ENCODE results near the gene CCDC51. TPM values are rescaled to one million over a fixed set of nuclear protein-coding genes. Genes with fewer than 3 reads are reported as not detected.

Gene CCDC51
- total RNA-seq, 1 donor from 2014 or later: 24.4 TPM

- no peak overlapping the region for H3K27ac Mint-ChIP-seq
- peaks cover 10% of the 10 kb centered on the region for H3K27me3 Mint-ChIP-seq
- H3K4me1 Mint-ChIP-seq: peaks cover 2% of the 10 kb centered on the region
- no peak overlapping the region for H3K4me3 Mint-ChIP-seq
- H3K36me3 Mint-ChIP-seq (ENCODE audit: low read depth): no peaks in the 10 kb centered on the region
- DNase-seq: no peak
- H3K9me3 Mint-ChIP-seq: no peaks in the 10 kb centered on the region
- intact Hi-C loops (cut with micrococcal nuclease): no loop called here
Observed at GRCh38 chr3:48398701-48399386, 41.1 kb downstream of the CCDC51 start.

- H3K27me3 Mint-ChIP-seq: peaks cover 13% of the 10 kb centered on the region
- H3K4me3 Mint-ChIP-seq: no peak overlapping the region
- H3K4me1 Mint-ChIP-seq: peaks cover 2% of the 10 kb centered on the region
- H3K36me3 Mint-ChIP-seq (ENCODE audit: low read depth): no peaks in the 10 kb centered on the region
- intact Hi-C loops (cut with micrococcal nuclease): no loop called here
- H3K9me3 Mint-ChIP-seq: no peaks in the 10 kb centered on the region
- no peak overlapping the region for H3K27ac Mint-ChIP-seq
- no peak for DNase-seq
Observed at GRCh38 chr3:48397767-48398681, 41.9 kb downstream of the CCDC51 start.

- Mint-ChIP-seq H3K4me3 (no peak overlapping the region), H3K4me1 (no peaks in the 10 kb centered on the region), H3K27ac (no peak overlapping the region), H3K27me3 (peaks cover 19% of the 10 kb centered on the region), H3K9me3 (no peaks in the 10 kb centered on the region), H3K36me3 (ENCODE audit: low read depth) (no peaks in the 10 kb centered on the region)
- intact Hi-C loops (cut with micrococcal nuclease): no loop called here
- DNase-seq: no peak
Observed at GRCh38 chr3:48395714-48396113, 44.2 kb downstream of the CCDC51 start.

GRCh38 chr3:48394391-48394790, 45.5 kb downstream of the CCDC51 start:
- H3K36me3 Mint-ChIP-seq (ENCODE audit: low read depth): no peaks in the 10 kb centered on the region

GRCh38 chr3:48388966-48389365, 51.0 kb downstream of the CCDC51 start:
- H3K27me3 Mint-ChIP-seq: peaks cover 53% of the 10 kb centered on the region
- H3K27ac Mint-ChIP-seq: no peak overlapping the region
- no peaks in the 10 kb centered on the region for H3K4me1 Mint-ChIP-seq
- intact Hi-C loops (cut with micrococcal nuclease): no loop called here
- H3K4me3 Mint-ChIP-seq: no peak overlapping the region
- no peak for DNase-seq
- no peaks in the 10 kb centered on the region for H3K36me3 Mint-ChIP-seq (ENCODE audit: low read depth)
- no peaks in the 10 kb centered on the region for H3K9me3 Mint-ChIP-seq

More at GRCh38 chr3:48394391-48394790, 45.5 kb downstream of the CCDC51 start:
- DNase-seq: no peak
- H3K27me3 Mint-ChIP-seq: peaks cover 21% of the 10 kb centered on the region
- no peak overlapping the region for H3K27ac Mint-ChIP-seq
- H3K9me3 Mint-ChIP-seq: no peaks in the 10 kb centered on the region
- intact Hi-C loops (cut with micrococcal nuclease): no loop called here
- H3K4me3 Mint-ChIP-seq: no peak overlapping the region
- no peaks in the 10 kb centered on the region for H3K4me1 Mint-ChIP-seq

GRCh38 chr3:48387634-48388033, 52.3 kb downstream of the CCDC51 start:
- H3K27ac Mint-ChIP-seq: no peak overlapping the region
- no peaks in the 10 kb centered on the region for H3K4me1 Mint-ChIP-seq

More at GRCh38 chr3:48387634-48388033, 52.3 kb downstream of the CCDC51 start:
- intact Hi-C loops (cut with micrococcal nuclease): no loop called here
- no peak overlapping the region for H3K4me3 Mint-ChIP-seq
- peaks cover 58% of the 10 kb centered on the region for H3K27me3 Mint-ChIP-seq
- no peak for DNase-seq
- no peaks in the 10 kb centered on the region for H3K36me3 Mint-ChIP-seq (ENCODE audit: low read depth)
- no peaks in the 10 kb centered on the region for H3K9me3 Mint-ChIP-seq

Other genes starting within 250 kb of the CCDC51 start
- not detected in 2 replicates for gene CAMP, start 216.6 kb downstream of the CCDC51 start, total RNA-seq
- gene ZNF589, start 199.0 kb downstream of the CCDC51 start, total RNA-seq: 38.1 and 39.9 TPM in 2 replicates
- 32.8 and 37.8 TPM in 2 replicates for gene NME6, start 138.8 kb downstream of the CCDC51 start, total RNA-seq
- not detected in 2 replicates for gene SPINK8, start 106.5 kb downstream of the CCDC51 start, total RNA-seq
- gene FBXW12, start 67.9 kb downstream of the CCDC51 start, total RNA-seq: 0.14 and 0.28 TPM in 2 replicates
- 5.7 and 6.5 TPM in 2 replicates for gene PLXNB1, start 10.0 kb downstream of the CCDC51 start, total RNA-seq
- gene TMA7, start 138 bp upstream of the CCDC51 start, total RNA-seq: 272 and 275 TPM in 2 replicates
- 18.3 and 20.0 TPM in 2 replicates for gene ATRIP, start 6.6 kb upstream of the CCDC51 start, total RNA-seq
- 79.1 and 84.9 TPM in 2 replicates for gene SHISA5, start 64.1 kb upstream of the CCDC51 start, total RNA-seq
- gene PFKFB4, start 116.7 kb upstream of the CCDC51 start, total RNA-seq: 38.2 and 44.0 TPM in 2 replicates
- not detected in 2 replicates for gene UCN2, start 123.7 kb upstream of the CCDC51 start, total RNA-seq
- gene COL7A1, start 155.2 kb upstream of the CCDC51 start, total RNA-seq: 0.56 and 0.62 TPM in 2 replicates
- gene UQCRC1, start 169.5 kb upstream of the CCDC51 start, total RNA-seq: 224 and 235 TPM in 2 replicates
- 0.64 and 0.89 TPM in 2 replicates for gene TMEM89, start 181.7 kb upstream of the CCDC51 start, total RNA-seq
- gene SLC26A6, start 195.3 kb upstream of the CCDC51 start, total RNA-seq: 57.2 and 58.2 TPM in 2 replicates
- gene CELSR3, start 222.8 kb upstream of the CCDC51 start, total RNA-seq: 14.5 and 15.2 TPM in 2 replicates
- gene NCKIPSD, start 245.8 kb upstream of the CCDC51 start, total RNA-seq: 53.1 and 54.1 TPM in 2 replicates

Data from activated CD4-positive, alpha-beta T cell treated with anti-CD3 and anti-CD28 coated beads, Interleukin-2, amount 10 ng/mL, durations not matched to agents 24 days and 14 days (primary cell).